GM19455 (cell line): ENCODE results near the gene LHX5.

Source experiments
- ATAC-seq: cut with Tn5 transposase; IDR thresholded peaks from one replicate; pipeline ENCODE4 v1.9.1; 2021; ENCODE audit not compliant: unreplicated experiment

The LHX5 gene

GRCh38 chr12:113443030-113443539 is 28.6 kb downstream of the LHX5 start:
- no peak for ATAC-seq

GRCh38 chr12:113440947-113441782 is 30.5 kb downstream of the LHX5 start:
- ATAC-seq, result no peak

GRCh38 chr12:113440336-113440735 is 31.3 kb downstream of the LHX5 start:
- ATAC-seq, result no peak

DNA sequence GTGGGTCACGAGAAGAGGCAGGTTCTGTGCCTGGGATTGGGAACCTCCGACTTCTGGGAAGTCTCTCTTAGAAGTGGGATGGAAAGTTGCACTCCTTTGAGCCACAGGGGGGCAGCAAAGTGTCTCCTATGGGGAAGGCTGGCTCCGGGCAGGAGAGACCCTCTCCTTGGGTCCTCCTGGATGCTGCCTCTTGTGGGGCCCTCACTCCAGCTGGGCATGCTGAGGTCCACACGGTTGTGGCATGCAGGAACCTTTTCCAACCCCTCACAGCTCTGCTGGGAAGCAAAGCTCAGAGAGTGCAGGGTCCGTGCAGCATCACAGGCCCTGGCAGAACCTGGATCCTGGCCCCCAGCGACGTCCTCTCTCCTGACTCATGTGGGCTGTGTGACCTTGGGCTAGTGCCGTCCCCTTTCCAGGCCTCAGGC is 32.1 kb downstream of the LHX5 start:
- no peak for ATAC-seq

- no peak for ATAC-seq
Observed at GRCh38 chr12:113439301-113439597, 32.4 kb downstream of the LHX5 start.

DNA sequence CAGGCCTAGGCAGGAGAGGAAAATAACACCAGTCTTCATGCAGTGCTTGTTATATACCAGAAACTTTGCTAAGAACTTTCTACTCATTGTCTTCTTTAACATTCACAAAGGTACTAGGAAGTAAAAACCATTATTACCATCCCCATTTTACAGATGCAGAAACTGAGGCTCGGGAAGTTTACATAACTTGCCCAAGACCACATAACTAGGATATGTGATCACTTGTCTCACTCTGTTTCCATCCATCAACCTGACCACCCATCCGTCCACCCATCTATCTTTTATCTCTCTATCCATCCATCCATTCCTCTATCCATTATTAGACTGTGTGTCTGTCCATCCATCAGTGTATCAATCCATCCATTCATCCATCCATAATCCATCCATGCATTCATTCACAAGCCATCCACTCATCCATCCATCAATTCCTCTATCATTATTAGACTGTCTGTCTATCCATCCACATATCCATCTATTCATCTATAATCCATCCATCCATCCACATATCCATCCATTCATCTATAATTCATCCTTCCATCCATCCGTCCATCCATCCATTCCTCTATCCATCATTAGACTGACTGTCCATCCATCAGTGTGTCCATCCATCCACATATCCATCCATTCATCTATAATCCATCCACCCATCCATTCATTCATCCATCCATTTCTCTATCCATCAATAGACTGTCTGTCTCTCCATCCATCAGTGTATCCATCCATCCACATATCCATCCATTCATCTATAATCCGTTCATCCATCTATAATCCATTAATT is 33.0 kb downstream of the LHX5 start:
- no peak for ATAC-seq

DNA sequence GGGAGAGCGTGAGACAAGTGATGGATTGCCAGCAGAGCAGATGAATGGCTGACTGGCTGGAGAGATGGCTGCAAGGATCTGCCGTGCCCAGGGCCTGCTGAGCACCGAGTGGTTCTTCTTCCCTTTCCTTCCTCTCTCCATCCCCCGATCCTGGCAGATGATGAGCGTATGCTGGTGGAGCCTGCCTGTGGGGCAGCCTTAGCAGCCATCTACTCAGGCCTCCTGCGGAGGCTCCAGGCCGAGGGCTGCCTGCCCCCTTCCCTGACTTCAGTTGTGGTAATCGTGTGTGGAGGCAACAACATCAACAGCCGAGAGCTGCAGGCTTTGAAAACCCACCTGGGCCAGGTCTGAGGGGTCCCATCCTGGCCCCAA is 34.0 kb downstream of the LHX5 start:
- ATAC-seq, result no peak

- no peak for ATAC-seq
Observed at GRCh38 chr12:113436993-113437728, 34.5 kb downstream of the LHX5 start.

DNA sequence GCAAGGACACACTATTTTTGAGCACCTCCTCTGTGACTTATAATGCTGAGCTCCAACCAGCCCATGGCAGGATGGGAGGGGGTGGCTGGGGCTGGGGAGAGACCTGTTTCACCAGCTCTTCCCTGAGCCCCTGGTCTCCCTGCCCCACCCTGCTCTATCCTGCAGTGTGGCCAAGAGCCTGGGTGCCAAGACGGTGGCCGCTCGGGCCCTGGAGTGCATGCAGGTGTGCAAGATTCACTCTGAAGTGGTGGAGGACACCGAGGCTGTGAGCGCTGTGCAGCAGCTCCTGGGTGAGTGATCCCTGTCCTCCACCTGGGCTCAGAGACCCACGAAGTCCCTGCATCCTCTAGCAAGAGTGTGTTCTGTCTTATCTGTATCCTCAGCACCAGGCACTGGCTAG is 35.1 kb downstream of the LHX5 start:
- no peak for ATAC-seq

DNA sequence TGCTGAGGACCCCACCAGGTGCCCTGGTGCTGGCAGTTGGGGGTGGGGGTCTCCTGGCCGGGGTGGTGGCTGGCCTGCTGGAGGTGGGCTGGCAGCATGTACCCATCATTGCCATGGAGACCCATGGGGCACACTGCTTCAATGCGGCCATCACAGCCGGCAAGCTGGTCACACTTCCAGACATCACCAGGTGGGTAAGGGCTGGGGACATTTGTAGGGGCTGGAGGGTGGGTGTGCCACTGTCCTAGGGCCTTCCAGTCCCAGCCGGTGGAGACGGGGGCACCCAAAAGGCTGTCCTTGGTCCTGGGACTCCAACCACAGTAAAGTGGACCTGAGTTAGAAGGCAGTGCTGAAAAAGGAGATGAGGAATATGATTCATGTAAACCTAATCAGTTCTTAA is 36.3 kb downstream of the LHX5 start:
- ATAC-seq, result no peak

GRCh38 chr12:113432986-113433385 is 38.7 kb downstream of the LHX5 start:
- ATAC-seq, result no peak

- ATAC-seq, result no peak
Observed at GRCh38 chr12:113428482-113428881, 43.2 kb downstream of the LHX5 start.

- no peak for ATAC-seq
Observed at GRCh38 chr12:113427882-113428281, 43.8 kb downstream of the LHX5 start.

- no peak for ATAC-seq
Observed at GRCh38 chr12:113425960-113426453, 45.7 kb downstream of the LHX5 start.

DNA sequence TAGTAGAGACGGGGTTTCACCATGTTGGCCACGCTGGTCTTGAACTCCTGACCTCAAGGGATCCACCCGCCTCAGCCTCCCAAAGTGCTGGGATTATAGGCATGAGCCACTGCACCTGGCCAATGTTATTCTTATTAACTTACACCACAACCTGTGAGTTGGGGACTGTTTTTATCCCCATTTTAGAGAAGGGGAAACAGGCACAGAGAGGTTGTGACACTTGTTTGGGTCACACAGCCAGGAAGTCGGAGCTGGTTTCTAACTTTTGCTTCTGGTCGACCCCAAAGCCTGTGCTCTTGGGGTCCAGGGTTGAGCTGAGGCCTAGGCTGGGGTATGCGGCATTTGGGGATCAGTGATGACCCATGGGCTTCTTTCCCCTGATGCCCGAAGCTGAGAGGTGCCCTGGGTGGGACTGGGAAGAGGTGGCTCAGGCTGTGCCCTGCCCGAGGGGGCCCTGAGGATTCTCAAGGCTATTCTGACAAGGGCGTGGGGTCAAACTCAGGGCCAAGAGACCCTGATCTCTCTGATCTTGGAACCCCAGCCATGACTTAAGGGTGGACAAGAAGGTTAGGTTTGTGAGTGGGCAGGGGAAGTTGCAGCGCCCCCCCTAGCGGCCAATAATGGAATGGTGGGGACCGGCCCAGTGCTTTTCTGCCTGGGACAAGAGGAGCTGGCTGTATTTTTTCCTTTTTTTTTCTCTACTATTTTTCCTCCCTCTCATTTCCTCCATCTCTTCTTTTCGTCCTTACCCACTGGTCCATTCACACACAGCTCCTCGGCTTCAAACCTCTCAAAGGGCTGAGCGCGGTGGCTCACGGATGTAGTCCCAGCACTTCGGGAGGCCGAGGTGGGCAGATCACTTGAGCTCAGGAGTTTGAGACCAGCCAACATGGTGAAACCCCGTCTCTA is 46.5 kb downstream of the LHX5 start:
- no peak for ATAC-seq

- ATAC-seq, result no peak
Observed at GRCh38 chr12:113424456-113424855, 47.2 kb downstream of the LHX5 start.

DNA sequence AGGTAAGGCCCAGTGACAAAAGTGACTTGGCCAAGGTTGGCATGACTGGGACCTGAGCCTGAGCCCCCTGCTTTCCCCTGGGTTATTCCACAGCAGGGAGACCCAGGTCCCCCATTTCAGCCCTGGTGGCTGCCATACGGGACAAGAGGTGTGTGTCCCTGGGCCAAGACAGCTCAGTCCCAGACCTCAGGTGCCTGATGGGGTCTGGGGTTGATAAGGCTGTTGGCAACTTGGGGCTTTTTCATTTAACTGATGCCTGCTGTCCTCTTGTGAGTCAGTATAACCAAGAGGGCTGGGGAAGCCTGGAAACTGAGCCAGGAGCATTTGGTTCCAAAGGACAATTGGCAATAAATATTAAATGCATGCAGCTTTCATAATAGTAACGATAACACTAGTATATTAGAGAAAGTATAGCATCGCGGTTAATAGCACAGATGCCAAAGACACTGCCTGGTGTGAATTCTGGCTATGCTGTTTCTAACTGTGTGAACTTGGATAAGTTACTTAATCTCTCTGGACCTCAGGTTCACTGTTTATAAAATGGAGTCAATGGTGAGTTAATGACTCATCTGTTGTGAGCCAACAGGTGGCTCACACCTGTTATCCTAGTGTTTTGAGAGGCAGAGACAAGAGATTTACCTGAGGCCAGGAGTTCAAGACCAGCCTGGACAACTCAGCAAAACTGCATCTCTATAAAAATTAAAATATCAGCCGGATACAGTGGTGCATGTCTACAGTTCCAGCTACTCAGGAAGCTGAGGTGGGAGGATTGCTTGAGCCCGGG is 48.6 kb downstream of the LHX5 start:
- ATAC-seq, result no peak

DNA sequence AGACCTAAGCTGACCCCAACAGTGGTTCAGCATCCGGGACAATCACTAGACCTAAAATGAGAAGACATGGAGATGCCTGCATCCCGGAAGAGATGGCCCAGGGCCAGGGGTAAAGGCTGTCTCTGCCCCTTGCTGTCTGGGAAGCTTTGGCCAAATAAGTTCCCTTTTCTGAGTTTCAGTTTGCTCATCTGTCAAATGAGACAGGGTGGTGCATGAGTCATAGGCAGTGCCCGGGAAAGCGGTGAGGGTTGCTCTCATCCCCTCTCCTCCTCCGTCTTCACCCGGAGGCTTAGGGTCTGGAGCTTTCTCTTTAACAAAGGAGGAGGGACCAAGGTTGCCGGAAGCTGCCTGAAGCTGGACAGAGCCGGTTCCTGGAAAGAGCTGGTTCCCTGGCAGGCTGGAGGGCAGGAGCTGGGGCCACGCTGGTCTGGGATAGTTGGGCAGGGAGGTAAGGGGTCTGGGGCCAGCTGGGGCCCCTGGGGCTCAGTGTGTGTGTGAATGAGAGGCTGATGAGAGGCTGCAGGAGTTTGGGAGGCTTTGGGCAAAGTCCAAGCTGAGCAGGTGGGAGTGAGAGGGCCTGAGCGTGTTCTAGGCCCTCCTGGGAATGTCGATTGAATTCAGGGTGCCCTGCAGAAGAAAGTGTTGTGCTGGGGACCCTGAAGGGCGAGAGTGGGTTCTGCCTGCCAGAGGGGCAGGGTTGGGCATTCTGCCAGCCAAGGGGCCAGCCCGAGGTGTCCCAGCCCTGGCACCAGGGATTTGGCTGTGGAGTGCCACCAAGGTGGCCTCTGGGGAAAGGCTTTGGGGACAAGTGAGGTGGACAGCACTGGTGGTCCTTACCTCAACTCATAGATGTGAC is 49.4 kb downstream of the LHX5 start, which contains the start of gene SDSL:
Gene SDSL, plus strand, starts transcription at position 351 of the 856 bp plus-strand sequence. CDS start 5,603 bp downstream, outside the sequence.
- peak; percentile 88 for ATAC-seq
